ENCODE data around the gene NEDD4L.

Gene NEDD4L

GRCh38 chr18:58314284-58314683, 270.3 kb downstream of the NEDD4L start:
- DNase-seq (ENCODE audit: low read depth, low spot score): no peak

GRCh38 chr18:58315041-58315440, 271.0 kb downstream of the NEDD4L start:
- no peak for DNase-seq (ENCODE audit: low read depth, low spot score)

GRCh38 chr18:58315739-58316215, 271.8 kb downstream of the NEDD4L start:
- DNase-seq (ENCODE audit: low read depth, low spot score): no peak

- DNase-seq (ENCODE audit: low read depth, low spot score): no peak
These were observed 272.6 kb downstream of the NEDD4L start for GRCh38 chr18:58316396-58317342.

- no peak for DNase-seq (ENCODE audit: low read depth, low spot score)
These were observed 275.7 kb downstream of the NEDD4L start for GRCh38 chr18:58319719-58320118.

- no peak for DNase-seq (ENCODE audit: low read depth, low spot score)
These were observed 277.0 kb downstream of the NEDD4L start for GRCh38 chr18:58320907-58321561.

- peak; percentile 33 for DNase-seq (ENCODE audit: low read depth, low spot score)
These were observed 278.0 kb downstream of the NEDD4L start for GRCh38 chr18:58321986-58322385.

- DNase-seq (ENCODE audit: low read depth, low spot score): no peak
These were observed 278.4 kb downstream of the NEDD4L start for GRCh38 chr18:58322464-58322863.

GRCh38 chr18:58323866-58324762, 280.1 kb downstream of the NEDD4L start:
- DNase-seq (ENCODE audit: low read depth, low spot score): no peak

GRCh38 chr18:58324824-58325480, 280.9 kb downstream of the NEDD4L start:
- no peak for DNase-seq (ENCODE audit: low read depth, low spot score)

- no peak for DNase-seq (ENCODE audit: low read depth, low spot score)
These were observed 281.5 kb downstream of the NEDD4L start for GRCh38 chr18:58325494-58325893.

GRCh38 chr18:58334061-58334460, 290.0 kb downstream of the NEDD4L start:
- DNase-seq (ENCODE audit: low read depth, low spot score): no peak

- no peak for DNase-seq (ENCODE audit: low read depth, low spot score)
These were observed 291.2 kb downstream of the NEDD4L start for GRCh38 chr18:58335223-58335622.

GRCh38 chr18:58335821-58336220, 291.8 kb downstream of the NEDD4L start:
- DNase-seq (ENCODE audit: low read depth, low spot score): no peak

GRCh38 chr18:58336605-58337004, 292.6 kb downstream of the NEDD4L start:
- DNase-seq (ENCODE audit: low read depth, low spot score): no peak

GRCh38 chr18:58337285-58337684, 293.3 kb downstream of the NEDD4L start:
- DNase-seq (ENCODE audit: low read depth, low spot score): no peak

GRCh38 chr18:58337686-58338085, 293.7 kb downstream of the NEDD4L start:
- no peak for DNase-seq (ENCODE audit: low read depth, low spot score)

- DNase-seq (ENCODE audit: low read depth, low spot score): no peak
These were observed 294.1 kb downstream of the NEDD4L start for GRCh38 chr18:58338141-58338540.

GRCh38 chr18:58338961-58339592, 295.1 kb downstream of the NEDD4L start:
- no peak for DNase-seq (ENCODE audit: low read depth, low spot score)

GRCh38 chr18:58339890-58340289, 295.9 kb downstream of the NEDD4L start:
- no peak for DNase-seq (ENCODE audit: low read depth, low spot score)

- no peak for DNase-seq (ENCODE audit: low read depth, low spot score)
These were observed 297.9 kb downstream of the NEDD4L start for GRCh38 chr18:58341916-58342315.

All from activated CD4-positive, CD25-positive, alpha-beta regulatory T cell treated with anti-CD3 and anti-CD28 coated beads, Interleukin-2, amount 50 U/mL, for 16 hours (primary cell).